Activated CD4-positive, alpha-beta memory T cell treated with anti-CD3 and anti-CD28 coated beads, Interleukin-2, amount 10 ng/mL, durations not matched to agents 7 days and 5 days (primary cell): ENCODE data around the gene PCDHGA9. TPM values are rescaled to one million over a fixed set of nuclear protein-coding genes. Genes with fewer than 3 reads are reported as not detected.
"Not testable (repeated sequence)": the region's sequence is repeated elsewhere in the genome, so short reads cannot be mapped to it uniquely, and the experiment has no call there.

Experiments
- CTCF ChIA-PET: fragments of 350-600 bp; sonication (Branson Sonifier 250); formaldehyde crosslinking; loops from one replicate; lab custom pipeline; 2021; ENCODE audit warnings: antibody characterized with exemption, inconsistent platforms; lab: Charles Lee
- POLR2A ChIA-PET: fragments of 350-600 bp; sonication (Branson Sonifier 250); formaldehyde crosslinking; loops from one replicate; lab custom pipeline; 2021; ENCODE audit warnings: antibody characterized with exemption; lab: Charles Lee
- DNase-seq: peaks from one replicate; pipeline ENCODE4 v3.0.0-alpha.2; 2020
- H3K27ac Mint-ChIP-seq: one replicate; pipeline ENCODE4 v1.8.0; 2021; ENCODE audit warnings: mild to moderate bottlenecking, mixed read lengths
- H3K27me3 Mint-ChIP-seq: one replicate; pipeline ENCODE4 v1.8.0; 2021; ENCODE audit warnings: mixed read lengths
- H3K36me3 Mint-ChIP-seq: one replicate; pipeline ENCODE4 v1.8.0; 2021; ENCODE audit warnings: low read depth, mixed read lengths
- H3K4me1 Mint-ChIP-seq: one replicate; pipeline ENCODE4 v1.8.0; 2021; ENCODE audit warnings: mixed read lengths
- H3K4me3 Mint-ChIP-seq: one replicate; pipeline ENCODE4 v1.8.0; 2021; ENCODE audit warnings: mild to moderate bottlenecking, mixed read lengths
- H3K9me3 Mint-ChIP-seq: one replicate; pipeline ENCODE4 v1.8.0; 2021; ENCODE audit warnings: mixed read lengths
- total RNA-seq, 2 experiments: library from RNA; stranded (reverse); gene quantifications; one replicate each; pipeline ENCODE4 v1.2.3, GENCODE V29; 2021

PCDHGA9 gene
- total RNA-seq, 2 experiments from 2014 or later: not detected

GRCh38 chr5:141427783-141428426, 25.3 kb downstream of the PCDHGA9 start:
- Mint-ChIP-seq H3K36me3 (peaks cover 13% of the 10 kb centered on the region), H3K27ac (no peak overlapping the region), H3K4me3 (no peak overlapping the region), H3K4me1 (peaks cover 6% of the 10 kb centered on the region), H3K9me3 (peaks cover 12% of the 10 kb centered on the region), H3K27me3 (peaks cover 53% of the 10 kb centered on the region)
- ChIA-PET POLR2A (no interaction called here), CTCF (interaction anchor here (1.0 kb wide), 1 partner anchor 10 kb away, joined by 4 read pairs; no protein-coding TSS in a partner anchor)
- no peak for DNase-seq

DNA sequence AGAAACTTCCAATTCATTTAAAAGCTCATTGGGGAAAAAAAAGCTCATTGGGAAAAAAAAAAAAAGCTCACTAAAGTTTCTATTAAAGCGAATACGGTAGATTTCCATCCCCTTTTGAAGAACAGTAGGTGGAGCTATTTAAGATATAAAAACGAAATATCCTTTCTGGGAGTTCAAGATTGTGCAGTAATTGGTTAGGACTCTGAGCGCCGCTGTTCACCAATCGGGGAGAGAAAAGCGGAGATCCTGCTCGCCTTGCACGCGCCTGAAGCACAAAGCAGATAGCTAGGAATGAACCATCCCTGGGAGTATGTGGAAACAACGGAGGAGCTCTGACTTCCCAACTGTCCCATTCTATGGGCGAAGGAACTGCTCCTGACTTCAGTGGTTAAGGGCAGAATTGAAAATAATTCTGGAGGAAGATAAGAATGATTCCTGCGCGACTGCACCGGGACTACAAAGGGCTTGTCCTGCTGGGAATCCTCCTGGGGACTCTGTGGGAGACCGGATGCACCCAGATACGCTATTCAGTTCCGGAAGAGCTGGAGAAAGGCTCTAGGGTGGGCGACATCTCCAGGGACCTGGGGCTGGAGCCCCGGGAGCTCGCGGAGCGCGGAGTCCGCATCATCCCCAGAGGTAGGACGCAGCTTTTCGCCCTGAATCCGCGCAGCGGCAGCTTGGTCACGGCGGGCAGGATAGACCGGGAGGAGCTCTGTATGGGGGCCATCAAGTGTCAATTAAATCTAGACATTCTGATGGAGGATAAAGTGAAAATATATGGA, 27.9 kb downstream of the PCDHGA9 start, which contains the start of gene PCDHGA12:
PCDHGA12 (plus strand) TSS at position 176 of the 782 bp plus-strand sequence; CDS start at position 429, 253 bp downstream.
- peaks cover 13% of the 10 kb centered on the region for H3K9me3 Mint-ChIP-seq
- peak within 1 kb of the TSS; percentile 53 for H3K4me3 Mint-ChIP-seq
- CTCF ChIA-PET: interaction anchor here (0.6 to 2.2 kb wide), 19 partner anchors 9 to 189 kb away, joined by 3 to 16 read pairs (median 4); partner anchors contain the start of genes DIAPH1, PCDHGA10, PCDHGA11 and PCDHGB6
- H3K27ac Mint-ChIP-seq: peak within 1 kb of the TSS; percentile 41
- H3K4me1 Mint-ChIP-seq: peaks cover 6% of the 10 kb centered on the region
- POLR2A ChIA-PET: interaction anchor here (0.7 to 1.1 kb wide), 3 partner anchors 9 to 32 kb away, joined by 3 read pairs; partner anchors contain the start of gene PCDHGA11
- H3K36me3 Mint-ChIP-seq: peaks cover 13% of the 10 kb centered on the region
- H3K27me3 Mint-ChIP-seq: peaks cover 42% of the 10 kb centered on the region
- no peak for DNase-seq

DNA sequence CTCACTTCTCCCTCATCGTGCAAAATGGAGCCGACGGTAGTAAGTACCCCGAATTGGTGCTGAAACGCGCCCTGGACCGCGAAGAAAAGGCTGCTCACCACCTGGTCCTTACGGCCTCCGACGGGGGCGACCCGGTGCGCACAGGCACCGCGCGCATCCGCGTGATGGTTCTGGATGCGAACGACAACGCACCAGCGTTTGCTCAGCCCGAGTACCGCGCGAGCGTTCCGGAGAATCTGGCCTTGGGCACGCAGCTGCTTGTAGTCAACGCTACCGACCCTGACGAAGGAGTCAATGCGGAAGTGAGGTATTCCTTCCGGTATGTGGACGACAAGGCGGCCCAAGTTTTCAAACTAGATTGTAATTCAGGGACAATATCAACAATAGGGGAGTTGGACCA, 28.7 kb downstream of the PCDHGA9 start:
- peaks cover 13% of the 10 kb centered on the region for H3K9me3 Mint-ChIP-seq
- H3K4me1 Mint-ChIP-seq: peaks cover 6% of the 10 kb centered on the region
- DNase-seq: no peak
- peaks cover 13% of the 10 kb centered on the region for H3K36me3 Mint-ChIP-seq
- ChIA-PET CTCF (interaction anchor here (0.6 to 2.2 kb wide), 11 partner anchors 10 to 133 kb away, joined by 3 to 16 read pairs (median 7); partner anchors contain the start of genes PCDHGA10, PCDHGA11, PCDHGB6 and PCDHGB7), POLR2A (interaction anchor here (0.7 to 1.1 kb wide), 2 partner anchors 10 to 32 kb away, joined by 3 read pairs; partner anchors contain the start of gene PCDHGA11)
- H3K27me3 Mint-ChIP-seq: peaks cover 40% of the 10 kb centered on the region
- no peak overlapping the region for H3K27ac Mint-ChIP-seq
- H3K4me3 Mint-ChIP-seq: peak overlapping the region; percentile 53

DNA sequence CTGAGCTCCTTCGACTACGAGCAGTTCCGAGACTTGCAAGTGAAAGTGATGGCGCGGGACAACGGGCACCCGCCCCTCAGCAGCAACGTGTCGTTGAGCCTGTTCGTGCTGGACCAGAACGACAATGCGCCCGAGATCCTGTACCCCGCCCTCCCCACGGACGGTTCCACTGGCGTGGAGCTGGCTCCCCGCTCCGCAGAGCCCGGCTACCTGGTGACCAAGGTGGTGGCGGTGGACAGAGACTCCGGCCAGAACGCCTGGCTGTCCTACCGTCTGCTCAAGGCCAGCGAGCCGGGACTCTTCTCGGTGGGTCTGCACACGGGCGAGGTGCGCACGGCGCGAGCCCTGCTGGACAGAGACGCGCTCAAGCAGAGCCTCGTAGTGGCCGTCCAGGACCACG, 29.7 kb downstream of the PCDHGA9 start:
- Mint-ChIP-seq H3K9me3 (peaks cover 13% of the 10 kb centered on the region), H3K27me3 (peaks cover 33% of the 10 kb centered on the region), H3K36me3 (peaks cover 13% of the 10 kb centered on the region)
- H3K4me3 Mint-ChIP-seq, POLR2A ChIA-PET, H3K27ac Mint-ChIP-seq, H3K4me1 Mint-ChIP-seq, DNase-seq, CTCF ChIA-PET: not testable (repeated sequence)

GRCh38 chr5:141432726-141433125, 30.1 kb downstream of the PCDHGA9 start:
- H3K36me3 Mint-ChIP-seq: peaks cover 13% of the 10 kb centered on the region
- peaks cover 13% of the 10 kb centered on the region for H3K9me3 Mint-ChIP-seq
- CTCF ChIA-PET: interaction anchor here (0.7 kb wide), 1 partner anchor 38 kb away, joined by 3 read pairs; no protein-coding TSS in a partner anchor
- H3K4me1 Mint-ChIP-seq, DNase-seq, POLR2A ChIA-PET, H3K4me3 Mint-ChIP-seq, H3K27ac Mint-ChIP-seq: not testable (repeated sequence)
- H3K27me3 Mint-ChIP-seq: peaks cover 33% of the 10 kb centered on the region

DNA sequence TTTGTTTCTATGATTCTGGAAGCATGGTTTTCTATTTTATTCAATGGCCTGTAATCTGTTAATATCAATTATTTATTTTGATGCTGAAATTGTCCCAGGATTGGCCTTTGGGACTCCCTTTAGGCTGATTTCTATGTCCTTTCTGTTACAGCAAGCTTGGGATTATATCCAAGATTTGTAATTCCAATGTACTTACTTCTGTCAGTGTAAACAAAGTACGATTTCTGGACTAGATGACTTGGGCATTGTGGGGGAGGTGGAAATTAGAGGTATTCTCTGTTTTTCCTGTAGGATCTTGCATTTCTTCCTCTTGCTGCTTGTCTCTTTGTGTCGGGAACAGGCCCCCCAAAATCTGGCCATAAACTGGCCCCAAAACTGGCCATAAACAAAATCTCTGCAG, 31.4 kb downstream of the PCDHGA9 start:
- Mint-ChIP-seq H3K9me3 (peaks cover 9% of the 10 kb centered on the region), H3K36me3 (peaks cover 13% of the 10 kb centered on the region), H3K27ac (no peak overlapping the region), H3K4me1 (peaks cover 6% of the 10 kb centered on the region), H3K27me3 (peaks cover 28% of the 10 kb centered on the region), H3K4me3 (no peak overlapping the region)
- no peak for DNase-seq
- CTCF ChIA-PET: no interaction called here
- POLR2A ChIA-PET: no interaction called here

GRCh38 chr5:141437221-141437620, 34.6 kb downstream of the PCDHGA9 start:
- CTCF ChIA-PET: interaction anchor here (1.3 kb wide), 1 partner anchor 9 kb away, joined by 4 read pairs; no protein-coding TSS in a partner anchor
- peaks cover 11% of the 10 kb centered on the region for H3K27me3 Mint-ChIP-seq
- H3K9me3 Mint-ChIP-seq: peaks cover 4% of the 10 kb centered on the region
- no peaks in the 10 kb centered on the region for H3K4me1 Mint-ChIP-seq
- POLR2A ChIA-PET: no interaction called here
- H3K4me3 Mint-ChIP-seq: no peak overlapping the region
- H3K27ac Mint-ChIP-seq: no peak overlapping the region
- no peak for DNase-seq
- no peaks in the 10 kb centered on the region for H3K36me3 Mint-ChIP-seq

GRCh38 chr5:141439411-141440141, 37.0 kb downstream of the PCDHGA9 start:
- POLR2A ChIA-PET: interaction anchor here (0.9 to 1.0 kb wide), 2 partner anchors 10 to 12 kb away, joined by 3 read pairs; partner anchors contain the start of gene PCDHGA12
- Mint-ChIP-seq H3K27ac (no peak overlapping the region), H3K9me3 (peaks cover 2% of the 10 kb centered on the region), H3K4me1 (no peaks in the 10 kb centered on the region), H3K36me3 (no peaks in the 10 kb centered on the region), H3K27me3 (peaks cover 8% of the 10 kb centered on the region), H3K4me3 (no peak overlapping the region)
- CTCF ChIA-PET: no interaction called here
- DNase-seq: no peak

DNA sequence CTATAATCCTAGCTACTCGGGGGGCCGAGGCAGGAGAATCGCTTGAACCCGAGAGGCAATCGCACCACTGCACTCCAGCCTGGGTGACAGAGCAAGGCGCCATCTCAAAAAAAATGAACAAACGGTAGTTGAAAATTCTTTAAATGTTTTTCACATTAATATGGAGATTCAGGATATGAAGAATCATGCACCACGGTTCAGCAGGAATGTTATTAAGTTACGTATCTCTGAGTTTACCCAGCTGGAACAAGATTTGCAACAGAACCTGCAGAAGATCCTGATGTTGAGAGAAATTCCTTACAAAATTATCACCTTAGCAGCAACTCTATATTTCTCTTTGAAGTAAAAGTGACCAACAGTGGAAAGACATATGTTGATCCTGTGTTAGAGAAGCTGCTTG, 37.8 kb downstream of the PCDHGA9 start:
- Mint-ChIP-seq H3K9me3 (peaks cover 2% of the 10 kb centered on the region), H3K27me3 (peaks cover 10% of the 10 kb centered on the region), H3K27ac (no peak overlapping the region), H3K36me3 (no peaks in the 10 kb centered on the region), H3K4me3 (no peak overlapping the region), H3K4me1 (no peaks in the 10 kb centered on the region)
- no peak for DNase-seq
- ChIA-PET POLR2A (no interaction called here), CTCF (no interaction called here)

- H3K9me3 Mint-ChIP-seq: peaks cover 2% of the 10 kb centered on the region
- no peaks in the 10 kb centered on the region for H3K4me1 Mint-ChIP-seq
- H3K4me3 Mint-ChIP-seq: no peak overlapping the region
- no peak overlapping the region for H3K27ac Mint-ChIP-seq
- ChIA-PET POLR2A (no interaction called here), CTCF (no interaction called here)
- peaks cover 8% of the 10 kb centered on the region for H3K27me3 Mint-ChIP-seq
- DNase-seq: no peak
- H3K36me3 Mint-ChIP-seq: no peaks in the 10 kb centered on the region
Measured at GRCh38 chr5:141441571-141442170, 39.1 kb downstream of the PCDHGA9 start.
